GM19239 (cell line): ENCODE results near the gene P2RX1.

Experiments used
- DNase-seq: peaks from one replicate; pipeline ENCODE4 v3.0.0; 2011; ENCODE audit warnings: low spot score; ENCODE audit not compliant: insufficient read length
- FAIRE-seq: peaks from 2 replicates; lab custom pipeline; 2011; peaks lifted over from hg19 to GRCh38; lab: Jason Lieb, UNC

Gene P2RX1

DNA sequence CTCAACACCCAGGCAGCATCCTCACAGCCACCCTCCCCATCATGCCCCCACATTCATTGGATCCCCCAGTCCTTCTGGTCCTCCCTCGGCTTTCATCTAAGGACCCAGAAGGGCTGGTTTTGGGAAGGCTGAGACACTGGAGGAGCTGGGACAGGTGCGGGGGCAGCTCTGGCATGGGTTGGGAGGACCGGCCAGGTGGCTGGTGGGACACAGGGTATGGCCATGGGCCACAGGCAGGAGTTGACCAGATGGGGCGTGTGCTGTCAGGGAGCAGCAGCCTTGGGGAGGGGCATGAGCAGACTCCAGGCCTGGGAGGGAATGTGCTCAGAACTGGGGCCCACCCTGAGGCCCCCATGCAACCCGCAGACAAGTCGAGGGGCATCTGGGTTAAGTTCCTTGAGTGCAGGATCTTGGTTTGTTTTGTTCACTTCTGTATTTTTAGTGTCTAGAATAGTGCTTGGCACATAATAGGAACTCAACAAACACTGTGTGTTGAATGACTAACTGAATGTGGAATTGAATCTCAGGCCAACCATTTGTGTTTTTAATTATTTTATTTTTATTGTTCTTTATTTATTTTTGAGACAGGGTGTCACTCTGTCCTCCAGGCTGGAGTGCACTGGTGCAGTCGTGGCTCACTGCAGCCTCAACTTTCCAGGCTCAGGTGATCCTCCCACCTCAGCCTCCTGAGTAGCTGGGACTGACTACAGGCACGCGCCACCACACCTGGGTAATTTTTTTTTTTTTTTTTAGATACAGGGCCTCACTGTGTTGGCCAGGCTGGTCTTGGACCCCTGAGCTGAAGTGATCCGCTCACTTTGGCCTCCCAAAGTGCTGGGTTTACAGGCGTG, 5.6 kb downstream of the P2RX1 start:
- DNase-seq (no peak), FAIRE-seq (no peak)

GRCh38 chr17:3909257-3909656, 7.0 kb downstream of the P2RX1 start:
- DNase-seq (no peak), FAIRE-seq (no peak)

- DNase-seq: no peak
- no peak for FAIRE-seq
These were observed 8.6 kb downstream of the P2RX1 start for GRCh38 chr17:3907483-3908216.

GRCh38 chr17:3906881-3907280, 9.4 kb downstream of the P2RX1 start:
- FAIRE-seq: no peak
- no peak for DNase-seq

DNA sequence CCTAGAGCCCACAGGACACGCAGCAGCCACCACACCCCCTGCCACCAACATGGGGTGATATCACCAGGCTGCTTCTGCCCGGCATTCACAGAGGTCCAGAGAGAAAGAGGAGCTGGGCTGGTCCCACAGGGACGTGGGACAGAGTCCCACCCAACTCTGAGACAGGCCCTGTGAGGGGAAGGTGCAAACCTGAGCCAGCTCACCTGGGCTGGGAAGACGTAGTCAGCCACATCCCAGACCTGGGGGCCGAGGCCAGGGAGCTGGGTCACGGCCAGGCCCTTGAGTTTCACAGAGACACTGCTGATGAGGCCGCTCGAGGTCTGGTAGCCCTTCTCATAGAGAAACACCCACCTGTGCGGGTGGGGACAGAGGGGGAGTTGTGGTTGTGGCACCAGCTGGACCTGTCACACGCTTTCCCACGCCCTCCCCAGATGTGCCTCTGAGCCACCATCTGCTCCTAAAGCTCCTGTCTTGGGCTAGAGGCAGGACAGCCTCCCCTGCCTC, 11.2 kb downstream of the P2RX1 start:
- no peak for DNase-seq
- FAIRE-seq: peak; percentile 49

- FAIRE-seq (no peak), DNase-seq (no peak)
These were observed 11.8 kb downstream of the P2RX1 start for GRCh38 chr17:3904501-3904900.

- FAIRE-seq (no peak), DNase-seq (no peak)
These were observed 12.4 kb downstream of the P2RX1 start for GRCh38 chr17:3903881-3904290.

GRCh38 chr17:3903051-3903825, 13.0 kb downstream of the P2RX1 start:
- FAIRE-seq (no peak), DNase-seq (no peak)

DNA sequence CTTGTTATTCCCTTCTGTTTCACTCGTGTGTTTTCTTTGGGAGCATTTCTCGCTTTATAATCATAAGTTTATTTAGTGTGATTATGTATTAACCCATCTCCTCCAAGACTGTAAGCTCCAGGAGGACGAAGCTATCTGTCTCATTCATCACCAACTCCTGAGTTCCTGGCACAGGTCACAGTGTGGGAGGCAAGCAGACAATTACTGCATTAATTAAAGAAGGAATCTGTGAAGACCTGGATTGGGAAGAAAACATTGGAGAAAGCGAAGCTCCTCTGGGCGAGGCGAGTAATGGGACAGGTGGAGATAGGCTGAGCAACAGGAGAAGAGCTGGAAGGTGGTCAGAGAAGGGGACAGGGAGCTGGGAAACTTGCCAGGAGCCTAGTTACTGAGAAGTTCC, 15.6 kb downstream of the P2RX1 start:
- DNase-seq (no peak), FAIRE-seq (no peak)

- no peak for FAIRE-seq
- no peak for DNase-seq
These were observed 18.5 kb downstream of the P2RX1 start for GRCh38 chr17:3897731-3898130.

DNA sequence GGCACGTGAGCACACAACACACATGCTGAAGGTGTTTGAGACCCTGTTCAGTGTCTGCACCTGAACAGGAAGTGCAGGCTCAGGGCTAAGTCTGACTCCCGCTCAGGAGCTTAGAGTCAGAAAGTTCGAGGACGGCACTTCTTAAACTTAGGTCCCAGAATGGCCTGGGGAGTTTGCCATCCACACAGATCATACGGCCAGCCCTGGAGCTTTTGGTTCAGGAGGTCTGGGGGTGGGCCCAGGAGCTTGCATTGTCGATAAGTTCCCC, 19.4 kb downstream of the P2RX1 start:
- DNase-seq: no peak
- FAIRE-seq: no peak

GRCh38 chr17:3896108-3896967, 19.9 kb downstream of the P2RX1 start:
- DNase-seq: no peak
- FAIRE-seq: no peak

DNA sequence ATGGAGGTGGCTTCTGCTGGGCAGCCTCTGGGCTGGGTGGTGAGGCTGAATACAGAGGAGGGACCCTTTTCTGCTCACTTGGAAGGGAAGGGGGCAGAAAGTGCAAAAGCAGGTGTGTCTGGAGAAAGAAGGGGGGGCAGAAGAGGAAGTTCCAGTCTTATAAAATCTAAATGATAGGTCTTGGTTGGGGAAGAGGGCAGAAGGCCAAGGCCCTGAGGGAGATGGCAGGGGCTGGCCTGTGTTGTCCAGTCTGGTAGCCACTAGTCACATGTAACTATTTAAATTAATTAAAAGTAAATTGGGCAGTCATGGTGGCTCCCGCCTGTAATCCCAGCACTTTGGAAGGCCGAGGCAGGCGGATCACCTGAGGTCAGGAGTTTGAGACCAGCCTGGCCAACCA, 20.9 kb downstream of the P2RX1 start:
- no peak for FAIRE-seq

DNA sequence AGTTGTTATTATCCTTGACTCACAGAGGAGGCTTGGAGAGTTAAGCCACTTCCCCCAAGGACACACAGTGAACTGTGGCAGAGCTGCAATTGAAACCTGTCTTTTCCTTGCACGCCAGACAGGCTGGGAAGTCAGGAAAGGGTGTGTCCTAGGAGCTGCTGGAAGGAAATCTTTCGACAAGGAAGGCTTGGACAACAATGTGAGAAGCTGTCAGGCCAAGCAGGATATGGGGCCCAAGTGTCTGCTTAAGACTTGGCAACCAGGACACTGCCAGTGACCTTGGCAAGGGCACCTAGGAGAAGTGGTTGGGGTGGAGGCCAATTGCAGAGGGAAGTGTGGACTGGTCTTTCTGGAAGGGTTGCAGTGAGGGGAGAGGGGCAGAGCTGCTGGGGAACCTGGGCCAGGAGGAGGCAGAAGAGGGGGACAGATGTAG, 21.3 kb downstream of the P2RX1 start:
- FAIRE-seq: no peak
- DNase-seq: no peak

More for the DNA sequence above, 20.9 kb downstream of the P2RX1 start:
- no peak for DNase-seq

DNA sequence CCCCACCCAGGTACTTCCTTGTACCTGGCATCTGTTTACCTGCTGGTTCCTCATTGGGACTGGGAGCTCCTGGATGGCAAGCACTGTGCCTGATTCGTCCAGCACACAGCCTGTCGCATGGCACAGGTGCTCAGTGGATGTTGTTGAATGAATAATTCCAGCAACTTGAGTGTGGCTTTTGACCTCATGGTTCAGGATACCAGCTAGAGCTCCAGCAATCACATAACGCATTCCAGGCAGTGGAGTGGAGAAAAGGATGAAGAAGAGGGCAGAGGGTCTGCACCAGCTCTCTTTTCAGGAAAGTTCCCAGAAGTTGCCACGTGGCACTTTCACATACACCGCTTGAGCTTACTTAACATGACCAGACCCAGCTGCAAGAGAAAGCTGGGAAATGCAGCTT, 22.1 kb downstream of the P2RX1 start:
- no peak for FAIRE-seq
- DNase-seq: no peak

- DNase-seq (no peak), FAIRE-seq (no peak)
These were observed 22.5 kb downstream of the P2RX1 start for GRCh38 chr17:3893720-3894116.

- peak; percentile 87 for FAIRE-seq
- DNase-seq: peak; percentile 99
These were observed 23.1 kb downstream of the P2RX1 start, which contains the start of gene CAMKK1 for GRCh38 chr17:3893003-3893719. Gene CAMKK1 (minus strand): TSS chr17:3893053. CDS start chr17:3885687, 7,366 bp downstream.

DNA sequence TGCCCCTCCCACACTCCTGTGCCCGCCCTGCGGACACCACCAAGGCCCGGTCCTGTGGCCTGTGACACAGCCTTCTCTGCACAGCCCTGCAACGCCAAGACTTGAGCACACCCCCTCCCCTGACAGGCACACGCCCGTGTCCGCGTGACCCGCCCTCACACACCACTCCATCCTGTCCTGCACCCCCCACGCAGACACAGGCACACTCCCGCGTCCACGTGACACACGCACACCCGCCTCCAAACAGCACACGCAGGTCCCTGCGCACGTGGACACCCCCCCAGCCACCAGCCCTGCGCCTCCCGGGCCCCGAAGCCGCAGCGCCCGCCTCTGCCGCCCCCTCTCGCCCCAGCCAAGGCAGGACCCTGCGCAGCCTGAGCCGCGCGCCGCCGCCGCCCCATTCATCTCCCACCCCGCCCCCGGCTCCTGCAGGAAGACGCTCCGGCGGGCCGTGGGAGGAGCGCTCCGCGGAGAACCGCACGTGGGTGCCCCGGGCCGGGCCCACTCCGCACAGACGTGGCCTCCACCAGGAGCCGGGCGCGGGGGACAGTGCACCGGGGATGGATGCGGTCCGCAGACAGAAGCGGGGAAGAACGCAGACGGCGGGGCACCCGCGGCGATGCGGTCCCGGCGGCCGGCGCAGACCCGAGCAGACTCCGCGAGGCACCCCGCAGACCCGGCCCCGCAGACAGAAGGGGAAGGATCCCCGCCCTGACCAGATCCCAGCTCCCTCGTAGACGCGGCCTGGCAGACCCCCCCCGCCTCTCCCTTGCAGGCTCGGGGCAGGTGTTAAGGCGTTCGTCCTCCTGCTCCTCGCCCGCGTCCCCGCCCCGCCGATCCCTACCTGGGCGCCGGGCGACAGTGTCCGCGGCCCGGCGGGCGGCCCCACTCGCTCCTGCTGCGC, 23.9 kb downstream of the P2RX1 start:
- FAIRE-seq: no peak
- DNase-seq: peak; percentile 67
